HEK293T (cell line): ENCODE measurements around the gene OR4D10.

ENCODE experiments used
- CTCF ChIA-PET: fragments of 350-600 bp; formaldehyde crosslinking; extraction: SDS; loops from one replicate; lab custom pipeline; 2021; ENCODE audit warnings: antibody characterized with exemption, inconsistent platforms; lab: Yijun Ruan, JAX
- POLR2A ChIA-PET: fragments of 350-600 bp; formaldehyde crosslinking; extraction: SDS; loops from one replicate; lab custom pipeline; 2020; ENCODE audit warnings: antibody characterized with exemption, inconsistent platforms; lab: Yijun Ruan, JAX
- DNase-seq: peaks from one replicate; pipeline ENCODE4 v3.0.0; 2012; ENCODE audit warnings: mixed read lengths; ENCODE audit errors: extremely low spot score
- ARNT ChIP-seq: fragments of 450-650 bp; IDR thresholded peaks from 2 replicates; pipeline ENCODE4 v1.6.1; 2017; ENCODE audit warnings: mild to moderate bottlenecking
- BHLHE40 ChIP-seq: fragments of 450-650 bp; IDR thresholded peaks from 2 replicates; pipeline ENCODE4 v1.6.1; 2016; ENCODE audit warnings: mild to moderate bottlenecking, moderate library complexity, borderline replicate concordance
- CTBP1 ChIP-seq: fragments of 450-650 bp; IDR thresholded peaks from 2 replicates; pipeline ENCODE4 v1.6.1; 2016; ENCODE audit warnings: borderline replicate concordance
- ELF4 ChIP-seq: fragments of 450-650 bp; IDR thresholded peaks from 2 replicates; pipeline ENCODE4 v1.6.1; 2017; ENCODE audit warnings: antibody characterized with exemption
- FOXA1 ChIP-seq: fragments of 450-650 bp; IDR thresholded peaks from 2 replicates; pipeline ENCODE4 v1.6.1; 2016; ENCODE audit warnings: mild to moderate bottlenecking
- FOXK2 ChIP-seq: fragments of 450-650 bp; IDR thresholded peaks from 2 replicates; pipeline ENCODE4 v1.6.1; 2016; ENCODE audit warnings: mild to moderate bottlenecking
- FOXM1 ChIP-seq: fragments of 450-650 bp; IDR thresholded peaks from 2 replicates; pipeline ENCODE4 v1.6.1; 2017; ENCODE audit warnings: mild to moderate bottlenecking, borderline replicate concordance
- HDGF ChIP-seq: fragments of 450-650 bp; IDR thresholded peaks from 2 replicates; pipeline ENCODE4 v1.6.1; 2017; ENCODE audit warnings: antibody characterized with exemption, borderline replicate concordance
- L3MBTL2 ChIP-seq: fragments of 450-650 bp; conservative IDR thresholded peaks from 2 replicates; pipeline ENCODE4 v1.6.1; 2016; ENCODE audit warnings: mild to moderate bottlenecking
- LEF1 ChIP-seq: fragments of 450-650 bp; IDR thresholded peaks from 2 replicates; pipeline ENCODE4 v1.6.1; 2017; ENCODE audit warnings: mild to moderate bottlenecking, borderline replicate concordance
- NFRKB ChIP-seq: fragments of 450-650 bp; IDR thresholded peaks from 2 replicates; pipeline ENCODE4 v1.6.1; 2016; ENCODE audit warnings: mild to moderate bottlenecking, moderate library complexity
- SP1 ChIP-seq: fragments of 450-650 bp; IDR thresholded peaks from 2 replicates; pipeline ENCODE4 v1.6.1; 2017
- SUZ12 ChIP-seq: fragments of 450-650 bp; IDR thresholded peaks from 2 replicates; pipeline ENCODE4 v1.6.1; 2016; ENCODE audit warnings: mild to moderate bottlenecking
- TARDBP ChIP-seq: fragments of 450-650 bp; IDR thresholded peaks from 2 replicates; pipeline ENCODE4 v1.6.1; 2016
- ZNF384 ChIP-seq: fragments of 450-650 bp; IDR thresholded peaks from 2 replicates; pipeline ENCODE4 v1.6.1; 2016
- TF ChIP-seq, protein P1 (sequence below): fragments of 450-650 bp; IDR thresholded peaks from 2 replicates; pipeline ENCODE4 v1.6.1; 2016

Gene OR4D10

DNA sequence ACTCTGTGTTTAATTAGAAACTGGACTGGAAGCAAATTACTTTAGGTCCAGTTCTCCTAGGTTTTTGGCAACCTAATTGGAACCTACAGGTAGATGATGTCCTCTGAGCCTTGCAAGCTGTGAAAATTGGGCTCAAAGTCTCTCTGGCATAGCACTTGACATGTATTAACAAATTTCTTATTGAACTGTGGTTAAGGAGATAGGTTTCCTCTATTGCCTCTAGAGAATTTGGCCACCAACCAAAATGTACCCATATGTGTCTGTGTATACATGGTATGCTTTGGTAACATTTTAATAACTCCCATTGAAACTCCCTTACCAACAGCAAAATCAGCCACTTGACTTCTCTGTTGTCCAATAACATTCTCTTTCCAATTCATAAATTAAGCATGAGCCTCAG is at the start of gene OR4D10:
TSS of gene OR4D10 (plus strand) at position 301 of the 400 bp plus-strand sequence. CDS start 4,115 bp downstream, outside the sequence.
- no peak for DNase-seq
- TF ChIP-seq ZNF384 (no peak), ELF4 (no peak), CTBP1 (no peak), HDGF (no peak), SP1 (no peak), FOXK2 (no peak), BHLHE40 (no peak), LEF1 (no peak), FOXA1 (no peak)
- TF ChIP-seq, protein P1, sequence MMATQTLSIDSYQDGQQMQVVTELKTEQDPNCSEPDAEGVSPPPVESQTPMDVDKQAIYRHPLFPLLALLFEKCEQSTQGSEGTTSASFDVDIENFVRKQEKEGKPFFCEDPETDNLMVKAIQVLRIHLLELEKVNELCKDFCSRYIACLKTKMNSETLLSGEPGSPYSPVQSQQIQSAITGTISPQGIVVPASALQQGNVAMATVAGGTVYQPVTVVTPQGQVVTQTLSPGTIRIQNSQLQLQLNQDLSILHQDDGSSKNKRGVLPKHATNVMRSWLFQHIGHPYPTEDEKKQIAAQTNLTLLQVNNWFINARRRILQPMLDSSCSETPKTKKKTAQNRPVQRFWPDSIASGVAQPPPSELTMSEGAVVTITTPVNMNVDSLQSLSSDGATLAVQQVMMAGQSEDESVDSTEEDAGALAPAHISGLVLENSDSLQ: no peak
- CTCF ChIA-PET: no interaction called here
- POLR2A ChIA-PET: no interaction called here

DNA sequence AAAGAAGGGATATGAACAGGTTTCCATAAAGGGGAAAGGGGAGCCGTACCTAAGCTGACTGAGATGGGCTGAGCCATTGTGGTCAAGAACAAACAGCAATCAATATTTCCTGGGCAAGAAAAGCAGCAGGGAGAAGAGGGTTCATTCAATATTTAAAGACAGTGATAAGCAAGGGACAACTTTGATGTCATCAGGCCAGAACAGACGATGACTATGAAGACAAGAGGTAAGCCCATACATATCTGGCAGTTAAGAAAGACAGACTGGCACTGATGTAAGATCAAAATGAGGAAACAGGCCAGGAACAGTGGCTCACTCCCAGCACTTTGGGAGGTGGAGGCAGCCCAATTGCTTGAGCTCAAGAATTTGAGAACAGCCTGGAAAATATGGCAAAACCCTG is 49.3 kb upstream of the OR4D10 start:
- TF ChIP-seq ZNF384 (no peak), TARDBP (no peak), LEF1 (no peak), SP1 (no peak), FOXA1 (no peak), CTBP1 (no peak), HDGF (no peak), ARNT (no peak)
- TF ChIP-seq, protein P1: no peak
- POLR2A ChIA-PET: no interaction called here
- CTCF ChIA-PET: no interaction called here
- DNase-seq: no peak

DNA sequence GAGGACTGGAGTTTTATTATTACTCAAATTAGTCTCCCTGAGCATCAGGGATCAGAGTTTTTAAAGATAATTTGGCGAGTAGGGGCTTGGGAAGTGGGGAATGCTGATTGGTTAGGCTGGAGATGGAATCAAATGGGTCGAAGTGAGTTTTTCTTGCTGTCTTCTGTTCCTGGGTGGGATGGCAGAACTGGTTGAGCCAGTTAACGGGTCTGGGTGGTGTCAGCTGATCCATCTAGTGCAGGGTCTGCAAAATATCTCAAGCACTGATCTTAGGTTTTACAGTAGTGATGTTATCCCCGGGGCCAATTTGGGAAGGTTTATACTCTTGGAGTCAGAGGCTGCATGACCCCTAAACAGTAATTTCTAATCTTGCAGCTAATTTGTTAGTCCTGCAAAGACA is 48.0 kb upstream of the OR4D10 start:
- ChIA-PET CTCF (no interaction called here), POLR2A (no interaction called here)
- DNase-seq: no peak
- no peak for TF ChIP-seq CTBP1
- no peak for TF ChIP-seq SP1
- TF ChIP-seq NFRKB: no peak
- no peak for TF ChIP-seq SUZ12
- no peak for TF ChIP-seq TARDBP
- TF ChIP-seq FOXM1: no peak
- TF ChIP-seq ARNT: no peak
- no peak for TF ChIP-seq FOXK2
- no peak for TF ChIP-seq LEF1
- TF ChIP-seq BHLHE40: no peak
- TF ChIP-seq FOXA1: no peak
- no peak for TF ChIP-seq L3MBTL2
- TF ChIP-seq ZNF384: no peak
- no peak for TF ChIP-seq ELF4
- TF ChIP-seq, protein P1: no peak

DNA sequence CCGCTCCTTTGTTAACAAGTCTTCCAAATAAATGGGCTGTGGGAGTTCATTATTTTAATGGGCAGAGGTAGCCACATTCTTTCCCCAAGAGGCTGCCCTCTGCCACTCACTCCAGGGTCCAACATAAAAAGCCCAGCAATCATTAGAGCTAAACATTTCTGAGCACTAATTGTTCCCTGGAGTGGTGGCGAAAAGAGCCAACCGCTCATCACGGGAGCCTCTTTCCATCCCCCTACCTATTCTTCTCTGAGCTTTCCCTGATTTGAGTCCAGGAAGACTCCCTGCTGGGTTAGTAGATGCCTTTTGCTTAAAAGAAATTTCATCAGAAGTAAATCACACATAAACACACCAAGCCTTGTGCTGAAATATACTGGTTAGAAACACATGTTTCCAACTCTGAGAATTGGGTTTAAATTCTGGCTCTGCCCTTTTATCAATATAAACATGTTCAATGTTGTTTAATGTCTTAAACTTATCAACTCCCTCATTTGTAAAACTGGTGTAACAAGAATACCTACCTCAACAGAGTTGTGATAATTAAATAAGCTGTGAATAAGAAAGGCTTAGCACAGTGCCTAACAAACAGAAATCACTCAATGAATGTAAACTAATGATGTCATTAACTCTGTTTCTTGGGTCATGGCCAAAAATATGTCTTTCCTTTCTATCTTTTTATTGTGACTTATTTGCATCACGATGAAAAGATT is 46.6 kb upstream of the OR4D10 start, which contains the start of gene OR5A2:
TSS of gene OR5A2 (minus strand) at position 53 of the 707 bp plus-strand sequence. CDS start 3,460 bp downstream, outside the sequence.
- ChIA-PET POLR2A (no interaction called here), CTCF (no interaction called here)
- DNase-seq: no peak
- no peak for TF ChIP-seq BHLHE40
- no peak for TF ChIP-seq ARNT
- TF ChIP-seq ELF4: no peak
- no peak for TF ChIP-seq ZNF384
- no peak for TF ChIP-seq NFRKB
- no peak for TF ChIP-seq L3MBTL2
- TF ChIP-seq, protein P1: no peak
- no peak for TF ChIP-seq SP1
- TF ChIP-seq LEF1: no peak
- TF ChIP-seq CTBP1: no peak
- TF ChIP-seq HDGF: no peak
- no peak for TF ChIP-seq TARDBP
- TF ChIP-seq SUZ12: no peak
- no peak for TF ChIP-seq FOXA1
- TF ChIP-seq FOXK2: no peak
- no peak for TF ChIP-seq FOXM1

DNA sequence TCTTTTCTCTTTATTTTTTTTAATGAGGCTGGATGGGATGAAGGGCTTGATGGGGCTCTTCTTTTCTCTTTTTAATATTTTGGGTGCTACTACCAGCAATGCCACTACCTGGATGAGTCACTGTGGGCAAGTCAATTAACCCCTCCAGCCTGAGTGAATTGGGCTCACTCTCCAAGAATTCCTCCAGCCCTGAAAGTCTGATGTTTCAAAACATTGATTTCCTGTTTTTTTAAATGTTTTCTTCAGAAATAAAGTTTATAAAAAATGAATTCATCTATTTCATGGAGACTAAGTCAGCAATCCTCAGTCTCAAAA is 46.1 kb upstream of the OR4D10 start:
- no peak for TF ChIP-seq FOXK2
- no peak for TF ChIP-seq ELF4
- no peak for TF ChIP-seq HDGF
- TF ChIP-seq LEF1: no peak
- no peak for TF ChIP-seq ARNT
- TF ChIP-seq, protein P1: no peak
- TF ChIP-seq CTBP1: no peak
- TF ChIP-seq SUZ12: no peak
- TF ChIP-seq NFRKB: no peak
- TF ChIP-seq FOXA1: no peak
- no peak for TF ChIP-seq SP1
- TF ChIP-seq ZNF384: no peak
- TF ChIP-seq BHLHE40: no peak
- CTCF ChIA-PET: no interaction called here
- POLR2A ChIA-PET: no interaction called here
- no peak for DNase-seq
